Activated effector memory CD4-positive, alpha-beta T cell treated with Interleukin-2 at 50 U/mL for 16 hours (primary cell): ENCODE results near the gene ITSN1.
"Not testable (repeated sequence)": the region's sequence is repeated elsewhere in the genome, so short reads cannot be mapped to it uniquely, and the experiment has no call there.

ENCODE experiments used
- DNase-seq: peaks from one replicate; pipeline ENCODE4 v3.0.0-alpha.2; 2020

Gene ITSN1

DNA sequence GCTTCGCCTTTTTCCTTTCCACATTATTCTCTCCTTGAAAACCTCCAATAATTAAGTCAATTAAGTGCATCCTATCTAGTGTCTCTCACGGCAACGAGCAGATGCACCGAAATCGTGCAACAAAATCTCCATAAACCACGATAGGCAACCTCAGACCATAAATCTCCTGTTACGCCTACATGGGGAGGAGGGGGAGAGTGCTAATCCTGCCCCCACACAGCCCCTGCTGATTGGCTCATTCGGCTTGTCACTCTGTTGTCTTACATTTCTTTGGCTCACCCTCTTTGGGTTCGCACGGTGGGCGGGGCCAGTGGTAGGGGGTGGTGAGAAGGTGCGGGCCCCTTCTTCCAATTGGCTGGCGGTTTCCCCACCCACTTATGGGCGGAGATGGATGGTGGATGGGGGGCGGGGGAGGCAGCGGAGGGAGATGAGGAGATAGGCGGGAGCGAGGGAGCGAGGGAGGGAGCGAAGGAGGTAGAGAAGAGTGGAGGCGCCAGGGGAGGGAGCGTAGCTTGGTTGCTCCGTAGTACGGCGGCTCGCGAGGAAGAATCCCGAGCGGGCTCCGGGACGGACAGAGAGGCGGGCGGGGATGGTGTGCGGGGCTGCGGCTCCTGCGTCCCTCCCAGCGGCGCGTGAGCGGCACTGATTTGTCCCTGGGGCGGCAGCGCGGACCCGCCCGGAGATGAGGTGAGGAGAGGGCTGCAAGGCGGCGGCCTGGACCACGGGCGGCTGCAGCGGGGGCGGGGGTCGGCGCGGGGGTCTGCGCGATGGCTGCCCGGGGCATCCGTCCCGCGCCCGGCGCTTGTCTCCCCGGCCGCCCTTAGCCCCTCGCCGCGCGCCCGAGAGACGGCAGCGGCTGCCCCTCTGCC, at the start of gene ITSN1:
Gene ITSN1 (plus strand): TSS at position 475 of the 869 bp plus-strand sequence. CDS start 76,328 bp downstream, outside the sequence.
- DNase-seq: peak; percentile 99

DNA sequence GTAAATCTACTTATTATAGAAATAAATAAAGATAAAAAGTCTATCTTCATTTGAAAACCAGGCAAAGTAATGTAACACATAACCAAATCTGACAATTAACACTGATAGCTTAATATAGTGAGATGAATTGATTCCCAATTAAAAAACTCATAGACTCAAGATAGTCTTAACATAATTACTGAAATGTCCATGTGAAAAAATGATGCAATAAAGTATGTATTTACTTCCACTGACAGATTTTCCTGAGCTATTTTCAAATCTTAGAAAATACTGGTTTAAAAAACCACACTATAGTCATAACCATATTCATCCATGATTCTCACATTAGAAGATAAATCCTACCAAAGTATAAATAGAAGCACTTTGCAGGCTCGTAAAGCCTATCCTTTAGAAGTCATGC, 44.2 kb upstream of the ITSN1 start:
- no peak for DNase-seq

DNA sequence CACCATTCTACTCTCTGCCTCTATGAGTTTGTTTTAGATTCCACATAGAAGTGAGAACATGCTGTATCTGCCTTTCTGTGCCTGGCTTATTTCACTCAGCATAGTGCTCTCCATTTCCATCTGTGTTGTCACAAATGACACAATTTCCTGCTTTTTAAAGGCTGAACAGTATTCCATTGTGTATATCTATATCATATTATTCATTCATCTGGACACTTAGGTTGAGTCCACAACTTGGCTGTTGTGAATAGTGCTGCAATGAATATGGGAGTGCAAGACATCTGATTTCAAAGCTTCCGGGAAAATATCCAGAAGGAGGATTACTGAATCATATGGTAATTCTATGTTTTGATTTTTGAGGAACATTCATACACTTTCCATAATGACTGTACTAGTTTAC, 33.7 kb upstream of the ITSN1 start:
- no peak for DNase-seq

DNA sequence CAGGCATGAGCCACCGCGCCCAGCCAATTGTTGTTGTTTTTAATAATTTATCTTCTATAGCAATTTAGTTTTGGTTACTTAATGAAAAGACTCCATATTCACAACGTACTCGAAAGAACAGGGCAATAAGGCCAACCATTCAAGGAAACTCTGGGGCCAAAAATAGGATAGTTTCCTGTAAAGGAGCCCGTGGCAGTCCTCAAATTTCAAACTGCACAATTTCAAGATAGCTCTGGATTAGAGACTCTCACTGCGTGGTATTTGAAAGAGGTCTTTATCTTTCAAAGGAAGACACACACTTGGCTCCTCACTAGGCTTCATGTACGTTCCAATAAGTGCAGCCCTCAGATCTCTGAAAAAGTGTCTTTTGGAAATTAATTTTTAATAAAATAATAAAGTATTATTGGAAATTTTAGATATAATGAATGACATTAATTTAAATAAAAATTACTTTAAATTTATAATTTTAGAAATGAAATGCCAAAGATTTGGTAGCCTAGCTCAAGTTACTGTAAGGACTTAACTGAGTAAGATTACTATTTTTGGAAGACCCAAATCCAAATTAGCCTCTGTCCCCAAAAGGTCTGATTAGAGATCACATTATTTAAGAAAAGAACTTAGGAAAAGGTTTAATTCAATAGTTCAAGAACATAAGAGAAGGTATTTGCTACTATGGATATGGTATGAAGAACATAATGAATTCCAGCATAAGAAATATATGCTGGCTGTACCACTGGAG, 31.1 kb upstream of the ITSN1 start:
- no peak for DNase-seq

DNA sequence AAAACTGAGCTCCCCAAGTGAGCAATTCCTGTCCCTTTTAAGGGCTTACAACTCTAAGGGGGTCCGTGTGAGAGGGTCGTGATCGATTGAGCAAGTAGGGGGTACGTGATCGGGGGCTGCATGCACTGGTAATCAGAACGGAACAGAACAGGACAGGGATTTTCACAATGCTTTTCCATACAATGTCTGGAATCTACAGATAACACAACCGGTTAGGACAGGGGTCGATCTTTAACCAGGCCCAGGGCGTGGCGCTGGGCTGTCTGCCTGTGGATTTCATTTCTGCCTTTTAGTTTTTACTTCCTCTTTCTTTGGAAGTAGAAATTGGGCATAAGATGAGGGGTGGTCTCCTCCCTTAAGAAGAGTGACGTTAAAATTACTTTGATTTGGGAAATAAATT, 24.7 kb upstream of the ITSN1 start:
- DNase-seq: not testable (repeated sequence)

DNA sequence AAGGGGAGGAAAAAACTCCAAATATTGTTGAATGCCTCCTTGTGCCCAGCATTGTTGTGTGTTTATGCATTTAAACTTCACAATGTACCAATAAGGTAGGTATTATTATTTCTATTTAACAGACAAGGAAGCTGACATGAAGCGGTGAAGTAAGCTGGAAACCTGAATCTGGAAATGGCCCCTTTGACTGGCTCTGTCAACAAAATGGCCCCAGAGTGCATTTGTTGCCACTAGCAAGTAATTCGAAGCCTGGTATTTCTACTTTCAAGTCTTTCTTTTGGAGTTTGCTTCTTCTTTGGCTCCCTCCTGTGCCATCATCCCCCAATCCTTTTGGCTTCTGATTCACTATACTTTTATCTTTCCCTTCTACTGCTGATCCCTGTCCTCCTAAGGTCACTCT, 23.9 kb upstream of the ITSN1 start:
- DNase-seq: no peak

DNA sequence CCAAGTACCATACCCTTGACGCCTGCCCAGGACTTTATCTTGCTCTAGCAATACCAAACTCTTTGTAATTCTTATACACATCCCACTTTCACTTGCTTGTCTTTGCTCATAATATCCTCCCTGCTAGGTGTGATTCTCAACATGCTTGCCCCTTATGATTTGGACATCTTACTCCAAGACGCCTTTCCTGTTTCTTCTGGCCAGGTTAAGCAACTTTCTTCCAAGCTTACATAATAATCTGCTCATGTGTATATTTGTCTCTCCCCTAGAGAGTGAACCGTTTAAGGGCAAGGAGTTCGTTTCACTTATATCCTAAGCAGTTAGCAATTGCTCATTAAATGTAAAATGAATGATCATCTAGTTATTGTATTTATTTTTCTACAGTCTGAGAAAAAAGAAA, 22.6 kb upstream of the ITSN1 start:
- DNase-seq: no peak

DNA sequence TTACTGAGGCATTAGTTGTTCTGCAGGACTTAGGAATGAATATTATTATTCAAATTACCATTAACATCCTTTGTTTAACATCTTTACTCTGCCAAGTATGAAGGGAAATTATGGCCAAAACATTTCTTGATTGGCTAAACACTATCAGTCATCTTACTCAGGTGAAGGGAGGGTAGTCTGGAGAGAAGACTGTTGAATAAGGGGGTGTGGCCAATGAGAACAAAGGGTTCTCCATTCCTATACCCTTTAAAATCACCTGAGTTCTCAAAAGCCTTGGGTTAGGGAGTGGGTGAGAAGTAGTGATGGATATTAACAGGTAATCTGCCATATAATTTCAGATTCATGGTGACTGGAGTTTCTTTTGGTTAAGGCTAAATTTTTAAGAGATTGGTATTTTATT, 20.0 kb upstream of the ITSN1 start:
- no peak for DNase-seq

DNA sequence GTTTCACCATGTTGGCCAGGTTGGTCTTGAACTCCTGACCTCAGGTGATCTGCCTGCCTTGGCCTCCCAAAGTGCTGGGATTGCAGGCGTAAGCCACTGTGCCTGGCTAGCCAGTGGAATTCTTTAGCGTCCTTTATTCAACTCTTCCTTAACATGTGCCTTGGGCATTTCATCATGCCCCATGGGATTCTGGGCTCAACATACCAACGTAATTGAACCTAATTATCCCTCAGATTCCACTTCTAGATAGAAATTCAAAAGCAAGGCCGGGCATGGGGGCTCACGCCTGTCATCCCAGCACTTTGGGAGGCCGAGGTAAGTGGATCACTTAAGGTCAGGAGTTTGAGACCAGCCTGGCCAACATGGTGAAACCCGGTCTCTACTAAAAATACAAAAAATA, 16.1 kb upstream of the ITSN1 start:
- DNase-seq: not testable (repeated sequence)

DNA sequence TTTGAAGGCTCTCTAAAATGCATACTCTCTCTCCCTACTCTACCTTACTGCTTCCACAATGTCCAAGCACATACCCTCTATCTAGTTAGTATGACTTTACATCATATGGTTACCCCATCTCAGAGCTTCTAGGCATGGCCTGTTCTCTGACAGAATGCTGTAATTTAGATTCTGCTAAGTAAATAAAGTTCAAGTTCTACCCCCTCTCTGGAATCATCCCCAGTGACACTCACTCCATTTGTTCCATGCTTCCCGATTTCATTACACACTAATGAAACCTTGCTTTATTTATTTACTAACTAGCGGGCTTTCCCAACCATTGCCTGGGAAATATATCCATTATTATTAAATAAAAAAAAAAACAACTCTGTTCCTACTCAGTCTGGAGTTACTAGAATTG, 8.0 kb upstream of the ITSN1 start:
- no peak for DNase-seq

DNA sequence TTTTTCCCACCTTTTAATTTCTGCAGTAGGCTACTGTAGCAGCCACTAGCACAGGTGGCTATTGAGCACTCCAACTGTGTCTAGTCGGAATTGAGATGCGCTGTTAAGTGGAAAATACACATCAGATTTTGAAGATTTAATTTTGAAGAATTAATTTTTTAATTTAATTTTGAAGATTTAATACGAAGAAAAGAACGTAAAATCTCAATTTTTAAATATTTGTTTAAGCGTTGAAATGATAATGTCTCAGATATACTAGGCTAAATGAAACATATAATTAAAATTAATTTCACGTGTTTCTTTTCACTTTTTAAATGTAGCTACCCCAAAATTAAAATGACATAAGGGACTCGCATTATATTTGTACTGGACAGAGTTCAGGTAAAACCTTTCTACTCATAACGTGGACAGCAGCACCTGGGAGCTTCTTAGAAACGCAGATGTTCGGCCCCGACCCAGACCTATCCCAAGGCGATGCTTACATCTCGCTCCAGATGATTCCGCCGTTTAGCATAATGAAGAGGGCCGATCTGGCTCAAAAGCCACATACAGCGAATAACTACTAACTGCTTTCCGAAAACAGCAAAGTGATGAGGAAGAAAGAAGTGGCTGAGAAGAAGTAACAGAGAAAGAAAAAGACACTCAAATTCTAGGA, 1.5 kb upstream of the ITSN1 start:
- DNase-seq: no peak

DNA sequence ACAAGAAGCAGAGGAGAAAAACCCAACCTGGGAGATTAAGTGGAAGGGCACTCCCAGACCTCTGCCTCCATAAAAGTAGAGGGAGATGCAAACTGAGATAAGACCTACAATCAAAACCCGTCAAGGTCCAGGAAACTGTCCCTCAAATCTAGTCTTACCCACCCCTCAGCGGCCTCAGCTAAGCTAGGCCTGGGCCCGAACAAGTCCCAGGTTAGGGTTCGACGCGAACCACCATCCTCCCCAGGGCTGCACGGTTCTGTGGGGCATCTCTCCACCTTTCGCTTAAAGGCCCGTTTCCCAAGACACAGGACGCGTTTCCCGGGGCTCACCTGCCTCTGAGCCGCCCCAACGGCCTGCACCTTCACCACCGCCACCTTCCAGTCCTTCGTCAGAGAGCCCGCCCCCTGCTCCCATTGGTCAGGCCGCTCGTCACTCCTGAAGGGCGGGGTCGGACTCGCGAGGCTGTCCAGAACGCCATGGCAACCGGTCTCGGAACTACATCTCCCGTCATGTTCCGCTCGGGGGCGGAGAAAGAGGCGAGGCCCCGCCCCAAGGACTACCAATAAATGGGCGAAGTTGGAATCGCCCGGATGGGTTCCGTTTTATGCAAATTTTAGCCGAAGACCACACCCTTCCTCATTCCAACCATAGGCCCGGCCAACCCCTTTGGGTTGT, 812 bp upstream of the ITSN1 start, which contains the start of gene CRYZL1:
Gene CRYZL1 (minus strand): TSS at position 390 of the 675 bp plus-strand sequence. CDS start 10,190 bp downstream, outside the sequence.
- peak; percentile 100 for DNase-seq

DNA sequence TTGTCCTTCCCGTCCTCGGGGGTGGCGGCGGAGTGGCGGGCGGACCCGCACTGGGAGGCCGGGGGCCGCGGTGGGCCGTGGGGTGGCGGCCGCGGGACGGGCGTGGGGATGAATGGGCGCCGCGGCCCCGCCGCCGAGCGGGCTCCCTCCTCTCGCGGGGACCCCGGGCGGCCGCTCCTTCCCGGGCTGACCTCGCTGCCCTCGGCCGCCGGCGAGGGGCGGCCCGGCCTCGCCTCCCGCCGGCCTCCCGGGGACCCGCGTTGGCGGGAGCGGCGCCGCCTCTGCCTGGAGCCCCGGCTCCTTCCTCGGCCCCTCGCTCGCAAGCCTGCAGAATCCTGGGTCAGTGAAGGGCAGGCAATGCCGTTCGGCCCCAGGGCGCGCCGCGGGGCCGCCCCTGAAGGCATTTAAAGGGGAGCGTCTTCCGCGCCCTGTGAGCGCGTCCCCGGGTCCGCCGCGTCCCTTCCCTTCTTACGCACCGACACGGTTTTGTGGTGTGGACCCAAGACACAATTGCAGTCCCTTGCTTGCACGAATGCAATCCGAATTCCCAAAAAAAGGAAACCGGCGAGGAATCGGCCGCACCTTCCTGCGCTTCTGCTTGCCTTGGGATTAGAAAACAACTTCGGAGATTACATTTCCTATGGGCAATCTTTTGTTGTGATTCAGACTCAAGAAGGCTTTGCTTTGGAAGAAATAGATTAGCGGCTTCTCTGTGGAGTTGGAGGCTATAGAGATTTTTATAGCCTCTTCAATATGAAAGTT, 776 bp downstream of the ITSN1 start:
- DNase-seq: peak; percentile 1

DNA sequence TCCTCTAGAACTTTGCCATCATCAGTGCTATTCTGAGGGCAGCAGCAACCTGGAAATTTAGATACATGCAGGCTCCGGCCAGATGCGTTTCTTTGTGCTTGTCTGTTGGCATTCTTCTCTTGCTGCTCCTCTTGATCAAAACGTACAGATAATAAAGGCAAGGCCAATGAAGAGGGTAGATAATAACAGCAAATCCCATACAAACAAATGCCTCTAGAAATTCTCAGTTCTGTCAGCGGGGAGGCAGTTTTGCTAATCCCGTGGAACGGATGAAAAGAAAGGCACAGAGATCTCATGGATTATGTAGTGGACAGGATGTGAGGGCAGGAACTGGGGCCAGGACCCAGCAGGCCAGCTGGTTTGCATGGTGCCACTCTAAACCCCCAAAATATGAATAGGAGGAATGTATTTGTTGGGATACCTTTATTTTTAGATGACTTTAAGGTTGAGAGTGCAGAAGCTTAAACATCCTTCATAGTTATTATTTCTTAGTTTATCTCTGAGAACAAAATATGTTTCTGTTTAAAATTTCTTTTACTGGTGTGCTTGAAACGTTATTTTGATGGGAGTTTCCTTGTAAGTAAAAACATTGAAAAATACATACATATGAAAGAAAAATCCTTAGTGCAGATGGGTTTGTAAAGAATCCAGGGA, 1.5 kb downstream of the ITSN1 start:
- DNase-seq: no peak

DNA sequence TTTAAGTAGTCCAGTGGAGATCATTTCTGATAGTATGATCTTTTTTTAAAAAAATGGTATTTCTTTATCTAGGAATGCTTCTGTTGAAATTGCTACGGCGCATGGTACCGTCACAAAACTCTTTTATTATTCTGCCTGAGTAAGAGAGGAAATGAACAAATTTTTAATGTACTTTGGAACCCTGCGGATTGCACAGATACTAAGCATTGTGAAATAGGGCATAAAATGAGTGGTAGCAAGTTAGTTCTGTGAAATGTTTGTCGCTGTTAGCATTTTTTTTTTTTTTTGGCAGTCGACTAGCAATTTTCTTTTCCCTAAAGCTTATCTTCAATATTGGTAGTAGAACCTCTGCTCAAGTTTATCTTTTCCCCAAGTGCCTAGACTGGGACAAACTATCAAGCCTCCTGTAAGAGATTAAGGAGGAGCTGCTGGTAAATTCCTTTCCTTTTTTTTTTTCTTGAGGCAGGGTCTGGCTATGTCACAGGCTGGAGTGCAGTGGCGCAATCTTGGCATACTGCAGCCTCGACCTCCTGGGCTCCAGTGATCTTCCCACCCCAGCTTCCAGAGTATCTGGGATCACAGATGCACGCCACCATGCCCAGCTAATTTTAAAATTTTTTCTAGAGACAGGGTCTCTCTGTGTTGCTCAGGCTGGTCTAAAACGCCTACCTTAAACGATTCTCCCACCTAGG, 2.2 kb downstream of the ITSN1 start:
- no peak for DNase-seq

DNA sequence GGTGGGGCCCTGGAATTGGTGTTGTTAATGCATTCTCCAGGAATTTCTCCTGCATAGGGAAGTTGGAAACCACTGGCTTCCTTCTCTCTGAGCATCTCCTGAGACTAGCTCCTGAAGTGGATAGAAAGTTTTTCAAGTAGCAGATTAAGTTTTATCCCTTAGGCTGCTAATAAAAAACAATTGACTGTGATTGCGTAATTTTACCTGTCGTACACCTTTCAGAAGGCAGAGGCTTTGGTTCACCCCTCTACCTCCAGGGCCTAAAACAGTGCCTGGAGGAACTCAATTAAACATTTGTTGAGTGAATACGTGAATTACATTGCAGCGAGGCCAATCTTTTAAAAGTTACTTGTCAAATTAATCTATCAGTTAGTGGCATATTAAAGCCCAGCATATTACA, 3.4 kb downstream of the ITSN1 start:
- no peak for DNase-seq

DNA sequence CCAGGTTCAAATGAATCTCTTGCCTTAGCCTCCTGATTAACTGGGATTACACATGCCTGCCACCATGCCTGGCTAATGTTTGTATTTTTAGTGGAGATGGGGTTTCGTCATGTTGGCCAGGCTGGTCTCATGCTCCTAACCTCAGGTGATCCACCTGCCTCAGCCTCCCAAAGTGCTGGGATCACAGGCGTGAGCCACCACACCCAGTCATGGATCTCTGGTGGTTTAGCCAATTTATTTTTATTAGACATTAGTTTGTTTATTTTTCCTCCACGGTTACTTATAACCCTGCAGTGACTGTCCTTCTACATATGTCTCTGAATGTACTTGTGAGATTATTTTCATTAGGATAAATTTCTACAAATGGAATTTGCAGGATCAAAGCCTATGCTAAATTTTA, 5.3 kb downstream of the ITSN1 start:
- DNase-seq: no peak

DNA sequence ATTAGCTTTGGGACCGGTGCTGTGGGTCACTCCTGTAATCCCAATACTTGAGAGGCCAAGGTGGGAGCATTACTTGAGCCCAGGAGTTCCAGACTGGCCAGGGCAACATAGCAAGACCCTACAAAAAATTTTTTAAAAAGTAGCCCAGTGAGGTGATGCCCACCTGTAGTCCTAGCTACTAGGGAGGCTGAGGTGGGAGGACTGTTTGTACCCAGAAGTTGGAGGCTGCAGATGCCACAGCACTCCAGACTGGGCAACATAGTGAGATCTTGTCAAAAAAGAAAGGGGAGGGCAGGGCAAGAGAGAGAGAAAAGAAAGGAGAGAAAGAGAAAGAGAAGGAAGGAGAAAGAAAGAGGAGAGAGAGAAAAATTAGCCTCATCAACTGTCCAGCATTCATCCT, 6.3 kb downstream of the ITSN1 start:
- no peak for DNase-seq

DNA sequence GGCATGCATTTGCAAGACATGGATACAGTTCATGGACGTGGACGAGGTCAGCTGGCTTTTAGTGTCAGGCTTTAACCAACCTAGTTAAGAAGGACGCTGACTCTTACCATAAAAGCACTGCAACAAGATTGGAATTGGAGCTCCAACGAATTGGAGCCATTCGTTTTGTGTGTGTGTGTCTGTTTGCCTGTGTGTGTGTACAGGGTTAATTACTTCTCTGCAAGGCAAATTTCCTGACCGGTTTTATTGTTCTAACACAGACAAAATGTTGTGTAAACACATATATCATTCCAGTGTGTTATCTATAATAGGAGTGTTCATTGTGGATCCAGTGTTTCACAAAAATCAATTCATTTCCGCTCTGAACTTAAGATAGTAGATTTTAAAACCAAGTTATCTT, 7.9 kb downstream of the ITSN1 start:
- no peak for DNase-seq

DNA sequence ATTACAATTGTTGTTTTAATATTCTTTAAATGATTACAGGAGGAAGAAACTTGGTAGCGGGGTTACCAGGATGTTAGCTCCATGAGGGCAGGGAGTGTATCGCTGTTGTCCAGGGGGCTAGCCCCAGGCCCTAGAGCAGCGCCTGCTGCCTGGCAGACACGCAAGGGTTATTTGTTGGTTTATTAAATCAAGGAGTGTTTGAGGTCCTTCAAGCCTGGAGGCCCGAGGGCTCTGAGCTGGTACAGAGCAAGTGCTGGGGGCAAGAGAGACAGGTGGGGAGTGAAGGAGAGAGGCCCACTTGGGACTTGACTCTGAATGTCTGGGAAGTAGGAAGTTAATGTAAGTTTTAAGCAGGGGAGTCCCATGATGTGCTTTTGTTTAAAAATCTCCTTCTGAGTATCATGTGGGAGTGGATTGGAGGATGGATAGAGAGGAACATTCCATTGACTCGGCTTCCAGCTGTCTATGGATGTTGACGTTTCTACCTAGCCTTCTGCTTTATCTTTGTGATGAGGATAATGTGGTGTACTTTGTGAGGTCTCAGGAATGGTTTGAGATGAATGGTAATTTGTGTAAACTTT, 8.7 kb downstream of the ITSN1 start:
- DNase-seq: no peak
